ENCODE measurements around the gene AFF4.
A peak's percentile ranks its signal among the peaks of the same experiment; 100 is the strongest.
"Not testable (repeated sequence)": the region's sequence is repeated elsewhere in the genome, so short reads cannot be mapped to it uniquely, and the experiment has no call there.

Gene AFF4, protein sequence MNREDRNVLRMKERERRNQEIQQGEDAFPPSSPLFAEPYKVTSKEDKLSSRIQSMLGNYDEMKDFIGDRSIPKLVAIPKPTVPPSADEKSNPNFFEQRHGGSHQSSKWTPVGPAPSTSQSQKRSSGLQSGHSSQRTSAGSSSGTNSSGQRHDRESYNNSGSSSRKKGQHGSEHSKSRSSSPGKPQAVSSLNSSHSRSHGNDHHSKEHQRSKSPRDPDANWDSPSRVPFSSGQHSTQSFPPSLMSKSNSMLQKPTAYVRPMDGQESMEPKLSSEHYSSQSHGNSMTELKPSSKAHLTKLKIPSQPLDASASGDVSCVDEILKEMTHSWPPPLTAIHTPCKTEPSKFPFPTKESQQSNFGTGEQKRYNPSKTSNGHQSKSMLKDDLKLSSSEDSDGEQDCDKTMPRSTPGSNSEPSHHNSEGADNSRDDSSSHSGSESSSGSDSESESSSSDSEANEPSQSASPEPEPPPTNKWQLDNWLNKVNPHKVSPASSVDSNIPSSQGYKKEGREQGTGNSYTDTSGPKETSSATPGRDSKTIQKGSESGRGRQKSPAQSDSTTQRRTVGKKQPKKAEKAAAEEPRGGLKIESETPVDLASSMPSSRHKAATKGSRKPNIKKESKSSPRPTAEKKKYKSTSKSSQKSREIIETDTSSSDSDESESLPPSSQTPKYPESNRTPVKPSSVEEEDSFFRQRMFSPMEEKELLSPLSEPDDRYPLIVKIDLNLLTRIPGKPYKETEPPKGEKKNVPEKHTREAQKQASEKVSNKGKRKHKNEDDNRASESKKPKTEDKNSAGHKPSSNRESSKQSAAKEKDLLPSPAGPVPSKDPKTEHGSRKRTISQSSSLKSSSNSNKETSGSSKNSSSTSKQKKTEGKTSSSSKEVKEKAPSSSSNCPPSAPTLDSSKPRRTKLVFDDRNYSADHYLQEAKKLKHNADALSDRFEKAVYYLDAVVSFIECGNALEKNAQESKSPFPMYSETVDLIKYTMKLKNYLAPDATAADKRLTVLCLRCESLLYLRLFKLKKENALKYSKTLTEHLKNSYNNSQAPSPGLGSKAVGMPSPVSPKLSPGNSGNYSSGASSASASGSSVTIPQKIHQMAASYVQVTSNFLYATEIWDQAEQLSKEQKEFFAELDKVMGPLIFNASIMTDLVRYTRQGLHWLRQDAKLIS

DNA sequence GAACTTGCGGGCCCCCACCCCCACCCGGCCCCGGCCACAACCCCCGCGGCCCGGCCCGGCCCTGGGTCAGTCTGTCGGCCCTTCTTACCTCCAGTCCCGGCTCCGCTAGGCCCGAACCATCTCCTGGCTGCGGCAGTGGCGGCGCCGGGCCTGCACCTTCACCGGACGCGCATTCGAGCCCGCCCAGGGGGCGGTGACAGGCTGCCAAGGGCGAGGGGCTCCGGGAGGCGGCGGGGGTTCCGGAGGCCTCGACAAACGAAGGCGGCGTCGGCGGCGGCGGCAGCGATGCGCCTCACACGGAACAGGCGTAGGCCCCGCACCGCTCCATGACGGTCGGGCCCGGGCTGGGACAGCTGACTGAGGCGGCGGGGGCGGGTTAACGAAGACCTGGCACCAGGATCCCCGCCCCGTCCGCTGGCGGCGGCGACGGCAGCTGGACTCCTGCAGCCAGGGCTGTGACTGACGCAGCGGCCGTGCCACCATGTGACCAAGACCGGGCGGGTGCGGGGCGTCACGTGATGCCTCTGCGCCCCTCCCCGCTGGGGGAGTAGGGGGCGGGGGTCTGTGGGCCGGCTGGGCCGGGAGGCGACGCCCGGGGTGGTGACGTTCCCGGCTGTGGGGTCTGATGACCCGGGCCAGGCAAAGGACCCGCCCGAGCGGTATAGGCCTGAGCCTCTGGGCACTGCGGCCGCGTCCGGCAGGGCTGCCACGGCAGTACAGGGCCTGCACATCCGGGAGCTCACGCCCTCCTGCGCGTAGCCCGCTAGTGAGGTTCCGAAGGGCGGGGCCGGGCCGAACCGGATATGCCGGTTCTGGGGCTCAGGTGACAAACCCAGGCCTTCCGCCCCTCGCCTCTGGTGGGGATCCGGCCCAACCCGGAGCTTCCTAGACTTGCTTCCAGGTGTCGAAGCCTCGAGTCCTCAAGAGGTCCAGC, at the start of gene AFF4:
Gene AFF4, minus strand, starts transcription at position 464 of the 934 bp plus-strand sequence. CDS start 26,445 bp downstream, outside the sequence.
- peak; percentile 96 for DNase-seq (ENCODE audit: low spot score)

DNA sequence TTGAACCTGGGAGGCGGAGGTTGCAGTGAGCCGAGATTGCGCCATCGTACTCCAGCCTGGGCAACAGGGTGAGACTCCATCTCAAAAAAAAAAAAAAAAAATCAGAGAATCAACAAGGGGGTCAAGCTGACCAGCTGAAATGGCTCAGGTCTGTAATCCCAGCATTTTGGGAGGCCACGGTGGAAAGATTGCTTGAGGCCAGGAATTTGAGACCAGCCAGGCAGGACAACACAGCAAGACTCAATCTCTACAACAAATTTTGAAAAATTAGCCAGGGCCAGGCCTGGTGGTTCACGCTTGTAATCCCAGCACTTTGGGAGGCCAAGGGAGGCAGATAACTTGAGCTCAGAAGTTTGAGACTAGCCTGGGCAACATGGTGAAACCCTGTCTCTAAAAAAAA, 45.0 kb upstream of the AFF4 start:
- DNase-seq (ENCODE audit: low spot score), result not testable (repeated sequence)

DNA sequence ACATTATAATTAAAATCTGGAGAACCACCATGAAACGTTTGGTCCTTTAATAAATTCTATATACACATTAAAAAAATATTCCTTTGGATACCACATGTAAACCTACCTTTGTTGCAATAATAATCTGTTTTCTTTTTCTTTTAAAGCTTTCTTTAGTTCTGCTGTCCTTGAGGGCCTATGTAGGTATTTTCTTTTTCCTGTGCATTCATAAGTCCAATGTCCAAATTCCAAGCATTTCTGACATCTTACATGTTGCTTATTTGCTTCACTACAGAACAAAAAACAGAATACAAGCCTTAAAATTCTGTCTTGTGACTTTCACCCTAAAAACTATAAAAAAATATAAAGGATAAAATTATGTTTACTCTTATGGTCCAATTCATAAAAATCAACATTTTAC, 43.2 kb upstream of the AFF4 start:
- no peak for DNase-seq (ENCODE audit: low spot score)

DNA sequence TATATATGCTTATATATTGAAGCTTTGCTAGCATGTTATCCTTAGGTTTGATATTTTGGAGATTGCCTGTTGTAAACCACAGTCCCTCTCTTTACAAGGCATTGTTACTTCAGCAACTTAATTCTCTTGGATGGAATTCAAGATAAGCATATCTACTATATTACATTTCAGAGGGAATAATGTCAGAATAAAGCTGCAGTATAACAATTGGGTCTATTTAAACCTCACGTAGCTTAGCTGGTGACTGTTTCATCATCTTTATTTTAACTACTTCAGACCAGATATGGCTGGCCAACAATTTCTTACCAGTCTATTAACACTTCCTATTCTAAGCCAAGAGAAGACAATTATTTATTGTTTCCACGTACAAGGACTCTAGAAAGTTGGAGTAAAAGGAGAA, 35.8 kb upstream of the AFF4 start:
- DNase-seq (ENCODE audit: low spot score), result no peak

DNA sequence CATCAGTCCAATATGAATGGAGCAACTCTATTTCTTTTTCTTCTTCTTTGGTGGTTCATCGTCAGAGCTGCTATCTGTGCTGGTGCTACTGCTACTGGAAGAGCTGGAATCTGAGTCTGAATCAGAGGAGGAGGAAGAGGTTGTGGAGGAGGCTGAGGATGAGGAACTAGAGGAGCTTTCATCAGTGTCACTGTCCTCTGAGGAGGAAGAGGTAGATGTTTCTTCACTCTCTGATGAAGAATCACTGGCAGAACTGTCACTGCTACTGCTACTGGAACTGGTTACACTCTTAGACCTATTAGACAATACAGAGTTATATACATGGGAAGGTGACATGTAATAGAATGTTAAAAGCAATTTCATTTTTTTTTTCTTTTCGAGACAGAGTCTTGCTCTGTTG, 35.1 kb upstream of the AFF4 start:
- DNase-seq (ENCODE audit: low spot score), result no peak

DNA sequence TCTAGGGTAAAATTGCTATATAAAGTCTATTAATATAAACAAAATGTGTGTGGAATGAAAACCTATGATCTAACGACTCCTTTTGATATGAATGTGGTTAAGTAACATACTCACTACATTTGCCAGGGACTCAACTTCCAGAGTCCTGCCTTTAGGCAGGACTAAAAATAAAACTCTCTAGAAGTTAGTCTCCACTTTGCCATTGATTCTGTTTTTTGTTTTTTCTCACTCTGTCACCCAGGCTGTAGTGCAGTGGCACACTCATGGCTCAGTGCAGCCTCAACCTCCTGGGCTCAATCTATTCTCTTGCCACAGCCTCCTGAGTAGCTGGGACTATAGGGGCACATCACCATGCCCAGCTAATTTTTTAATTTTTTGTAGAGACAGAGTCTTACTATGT, 32.9 kb upstream of the AFF4 start:
- DNase-seq (ENCODE audit: low spot score), result no peak

DNA sequence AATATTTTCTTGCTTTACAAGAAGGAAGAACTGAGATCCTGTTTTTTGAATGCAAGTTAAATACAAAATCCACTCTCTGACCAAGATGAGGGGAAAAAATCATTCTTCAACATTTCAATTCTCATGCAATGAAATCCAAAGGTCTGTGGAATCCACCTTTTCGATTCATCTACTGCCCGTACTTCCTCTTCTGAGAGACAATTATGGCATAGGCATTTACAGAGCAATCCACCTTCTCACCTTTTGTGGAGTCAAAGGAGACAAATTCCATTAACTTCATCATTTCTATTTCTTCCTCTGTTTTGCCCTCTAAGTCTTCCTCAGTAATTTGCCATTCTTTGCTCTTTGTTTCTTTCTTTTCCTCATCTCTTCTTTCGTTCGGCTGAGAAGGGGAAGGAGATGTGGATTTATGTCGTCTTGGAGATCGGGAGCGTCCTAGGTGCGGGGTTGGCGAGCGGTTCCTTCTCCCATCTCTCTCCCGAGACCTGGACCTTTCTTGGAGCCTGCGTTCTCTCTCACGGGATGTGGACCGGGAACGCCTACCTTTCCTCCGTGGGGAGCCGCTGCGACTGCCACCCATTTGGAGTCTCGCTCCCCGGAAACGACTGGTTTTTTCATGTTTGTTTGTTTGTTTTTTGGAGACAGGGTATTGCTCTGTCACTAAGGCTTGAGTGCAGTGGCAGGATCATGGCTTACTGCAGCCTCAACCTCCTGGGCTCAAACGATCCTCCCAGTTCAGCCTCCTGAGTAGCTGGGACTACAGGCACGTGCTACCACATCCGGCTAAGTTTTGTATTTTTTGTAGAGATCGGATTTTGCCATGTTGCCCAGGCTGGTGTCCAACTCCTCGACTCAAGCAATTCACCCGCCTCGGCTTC, 24.3 kb upstream of the AFF4 start:
- no peak for DNase-seq (ENCODE audit: low spot score)

DNA sequence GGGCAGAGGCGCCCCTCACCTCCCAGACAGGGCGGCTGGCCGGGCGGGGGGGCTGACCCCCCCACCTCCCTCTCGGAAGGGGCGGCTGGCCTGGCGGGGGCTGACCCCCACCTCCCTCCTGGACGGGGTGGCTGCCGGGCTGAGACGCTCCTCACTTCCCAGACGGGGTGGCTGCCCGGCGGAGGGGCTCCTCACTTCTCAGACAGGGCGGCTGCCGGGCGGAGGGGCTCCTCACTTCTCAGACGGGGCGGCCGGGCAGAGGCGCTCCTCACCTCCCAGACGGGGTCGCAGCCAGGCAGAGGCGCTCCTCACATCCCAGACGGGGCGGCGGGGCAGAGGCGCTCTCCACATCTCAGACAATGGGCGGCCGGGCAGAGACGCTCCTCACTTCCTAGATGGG, 19.5 kb upstream of the AFF4 start:
- DNase-seq (ENCODE audit: low spot score), result not testable (repeated sequence)

DNA sequence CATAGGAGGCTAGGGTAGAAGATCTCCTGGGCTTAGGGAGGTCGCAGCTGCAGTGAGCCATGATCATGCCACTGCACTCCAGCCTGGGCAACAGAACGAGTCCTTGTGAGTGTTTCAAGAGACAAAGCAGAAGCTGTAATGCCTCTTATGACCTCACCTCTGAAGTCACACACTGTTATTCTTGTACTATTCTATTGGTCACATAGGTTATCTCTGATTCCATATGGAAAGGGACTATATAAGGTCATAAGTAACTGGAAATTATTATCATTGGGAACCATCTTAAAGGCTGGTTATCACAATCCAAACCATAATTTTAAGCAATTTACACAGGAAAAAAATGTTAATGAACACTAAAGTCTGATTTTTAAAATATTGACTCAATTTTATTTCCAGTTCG, 17.9 kb upstream of the AFF4 start:
- DNase-seq (ENCODE audit: low spot score), result no peak

DNA sequence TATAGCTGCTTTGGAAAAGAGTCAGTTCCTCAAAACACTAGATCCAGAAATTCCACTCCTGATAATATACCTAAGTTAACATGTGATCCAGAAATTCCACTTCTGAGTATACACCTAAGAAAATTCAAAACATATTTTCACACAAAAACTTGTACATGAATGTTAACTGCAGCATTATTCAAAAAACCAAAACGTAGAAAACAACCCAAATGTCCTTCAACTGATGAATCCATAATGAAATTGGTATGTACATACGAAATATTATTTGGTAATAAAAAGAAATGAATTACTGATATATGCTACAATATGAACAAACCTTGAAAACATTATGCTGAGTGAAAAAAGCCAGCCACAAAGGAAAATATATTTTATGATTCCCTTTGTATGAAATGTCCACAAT, 16.5 kb upstream of the AFF4 start:
- no peak for DNase-seq (ENCODE audit: low spot score)

DNA sequence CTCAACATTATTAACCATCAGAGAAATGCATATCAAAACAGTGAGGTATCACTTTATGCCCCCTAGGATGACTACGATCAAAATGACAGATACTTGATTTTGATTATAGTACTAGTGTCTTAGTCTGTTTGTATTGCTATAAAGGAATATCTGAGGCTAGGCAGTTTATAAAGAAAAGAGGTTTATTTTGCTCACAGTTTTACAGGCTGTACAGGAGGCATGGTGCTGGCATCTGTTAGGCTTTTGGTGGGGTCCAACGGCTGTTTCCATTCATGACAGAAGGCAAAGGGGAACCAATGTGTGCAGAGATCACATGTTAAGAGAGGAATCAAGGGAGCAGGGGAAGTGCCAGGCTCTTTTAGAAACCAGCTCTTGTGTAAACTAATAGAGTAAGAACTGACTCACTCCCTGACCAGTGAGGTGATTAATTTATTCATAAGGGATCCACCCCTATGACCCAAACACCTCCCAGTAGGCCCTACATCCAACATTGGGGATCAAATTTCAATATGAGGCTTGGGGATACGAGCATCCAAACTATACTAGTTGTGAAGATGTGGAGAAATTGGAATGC, 16.0 kb upstream of the AFF4 start:
- peak; percentile 80 for DNase-seq (ENCODE audit: low spot score)

DNA sequence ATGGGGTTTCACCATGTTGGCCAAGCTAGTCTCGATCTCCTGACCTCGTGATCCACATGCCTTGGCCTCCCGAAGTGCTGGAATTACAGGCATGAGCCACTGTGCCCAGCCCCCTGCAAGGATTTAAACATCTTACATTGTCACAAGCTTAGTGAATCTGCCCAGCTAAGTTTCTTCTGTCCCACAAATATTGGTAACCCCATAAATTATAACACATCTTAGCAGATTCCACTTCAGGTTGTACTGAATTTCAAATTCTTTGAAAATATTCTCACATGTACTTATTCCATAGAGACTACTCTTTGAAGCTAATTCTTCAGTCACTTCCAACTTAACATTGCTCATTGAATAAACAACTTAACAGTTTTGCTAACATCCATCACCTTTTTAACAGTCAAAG, 13.4 kb upstream of the AFF4 start:
- DNase-seq (ENCODE audit: low spot score), result no peak

DNA sequence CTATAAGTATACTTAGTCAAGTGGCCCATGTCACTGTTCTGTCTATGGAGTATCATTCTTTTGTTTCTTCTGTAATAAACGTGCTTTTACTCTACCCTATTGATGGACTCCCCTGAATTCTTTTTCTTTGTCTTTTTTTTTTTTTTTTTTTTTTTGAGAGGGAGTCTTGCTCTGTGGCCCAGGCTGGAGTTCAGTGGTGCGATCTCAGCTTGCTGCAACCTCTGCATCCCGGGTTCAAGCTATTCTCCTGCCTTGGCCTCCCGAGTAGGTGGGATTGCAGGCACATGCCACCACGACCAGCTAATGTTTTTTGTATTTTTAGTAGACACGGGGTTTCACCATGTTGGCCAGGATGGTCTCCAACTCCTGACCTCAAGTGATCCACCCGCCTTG, 9.0 kb upstream of the AFF4 start:
- not testable (repeated sequence) for DNase-seq (ENCODE audit: low spot score)

DNA sequence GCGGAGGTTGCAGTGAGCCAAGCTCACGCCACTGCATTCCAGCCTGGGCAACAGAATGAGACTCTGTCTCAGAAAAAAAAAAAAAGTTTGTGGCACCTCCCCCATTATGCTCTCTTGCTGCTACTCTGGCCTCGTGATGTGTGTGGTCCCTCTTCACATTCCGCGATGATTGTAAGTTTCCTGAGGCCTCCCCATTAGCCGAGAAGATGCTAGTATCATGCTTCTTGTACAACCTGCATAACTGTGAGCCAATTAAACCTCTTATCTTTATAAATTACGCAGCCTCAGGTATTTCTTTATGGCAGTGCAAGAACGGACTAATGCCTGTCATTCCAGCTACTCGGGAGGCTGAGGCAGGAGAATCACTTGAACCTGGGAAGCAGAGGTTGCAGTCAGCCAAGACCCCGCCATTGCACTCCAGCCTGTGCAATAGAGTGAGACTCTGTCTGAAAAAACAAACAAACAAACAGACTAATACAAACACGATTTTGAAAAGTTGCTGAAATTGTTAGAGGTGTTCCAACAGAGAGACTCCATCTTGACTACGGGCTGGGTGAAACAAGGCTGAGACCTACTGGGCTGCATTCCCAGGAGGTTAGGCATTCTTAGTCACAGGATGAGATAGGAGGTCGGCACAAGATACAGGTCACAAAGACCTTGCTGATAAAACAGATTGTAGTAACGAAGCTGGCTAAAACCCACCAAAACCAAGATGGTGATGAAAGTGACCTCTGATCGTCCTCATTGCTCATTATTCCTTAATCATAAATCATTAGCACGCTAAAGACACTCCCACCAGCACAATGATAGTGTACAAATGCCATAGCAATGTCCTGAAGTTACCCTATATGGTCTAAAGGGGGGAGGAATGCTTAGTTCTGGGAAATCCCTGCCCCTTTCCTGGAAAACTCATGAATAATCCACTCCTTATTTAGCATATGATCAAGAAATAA, 8.3 kb upstream of the AFF4 start:
- DNase-seq (ENCODE audit: low spot score), result peak; percentile 49

DNA sequence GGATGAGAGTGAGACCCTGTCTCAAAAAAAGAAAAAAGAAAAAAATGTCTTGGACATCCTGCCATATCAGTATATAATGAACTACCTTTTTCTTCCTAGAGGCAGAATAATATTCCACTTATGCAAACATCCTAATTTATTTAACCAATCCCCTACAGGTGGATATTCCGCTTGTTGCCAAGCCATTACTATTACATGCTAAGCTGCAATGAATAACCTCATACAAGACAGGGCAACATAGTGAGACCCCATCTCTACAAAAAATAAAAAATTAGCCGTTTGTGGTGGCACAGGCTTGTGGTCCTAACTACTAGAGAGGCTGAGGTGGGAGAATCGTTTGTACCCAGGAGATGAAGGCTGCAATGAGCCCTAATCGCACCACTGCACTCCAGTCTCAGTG, 1.7 kb upstream of the AFF4 start:
- no peak for DNase-seq (ENCODE audit: low spot score)

DNA sequence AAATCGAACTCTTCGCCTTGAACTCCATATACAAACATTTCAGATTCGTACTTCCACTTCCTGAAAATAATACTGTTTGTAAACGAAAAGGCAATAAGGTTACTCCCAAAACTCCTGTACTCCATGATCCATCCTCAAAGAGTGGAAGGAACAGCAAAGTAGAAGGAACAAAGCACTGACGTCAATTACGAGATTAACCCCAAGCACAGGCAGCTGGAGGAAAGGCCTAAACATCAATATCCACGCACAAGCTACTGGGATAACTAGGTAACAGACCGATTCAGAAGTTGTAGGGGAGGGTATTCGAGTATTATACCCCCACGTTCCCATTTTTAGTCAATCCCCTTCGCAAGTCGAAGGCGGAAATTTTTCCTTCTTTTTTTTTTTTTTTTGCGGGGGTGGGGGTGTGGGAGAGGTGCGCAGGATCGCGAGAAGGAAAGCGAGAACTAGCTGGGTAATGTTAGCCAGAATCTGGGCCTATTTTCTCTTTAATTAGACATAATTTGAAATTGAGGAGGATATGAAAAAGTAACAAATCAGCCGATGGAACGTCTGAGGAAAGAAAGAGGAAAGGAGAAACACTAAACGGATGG, 909 bp downstream of the AFF4 start:
- DNase-seq (ENCODE audit: low spot score), result peak; percentile 79

DNA sequence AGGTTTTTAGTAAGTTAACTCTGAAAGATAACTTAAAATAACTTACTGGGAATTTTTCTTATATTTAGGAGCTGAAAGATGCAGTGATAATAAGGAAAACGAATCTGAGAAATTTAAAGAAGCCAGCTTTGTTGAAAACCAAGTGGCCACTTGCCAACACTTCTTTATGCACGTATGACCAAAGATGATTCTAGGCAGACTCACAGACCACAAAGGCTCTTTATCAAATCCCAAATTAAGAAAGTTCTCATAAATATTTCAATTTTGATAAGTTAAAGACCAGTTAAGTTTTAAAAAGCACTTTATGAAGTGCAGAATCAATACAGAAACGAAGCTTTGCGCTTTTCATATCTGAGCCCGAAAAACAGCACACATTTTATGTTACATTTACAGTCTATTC, 1.5 kb downstream of the AFF4 start:
- DNase-seq (ENCODE audit: low spot score), result peak; percentile 75

DNA sequence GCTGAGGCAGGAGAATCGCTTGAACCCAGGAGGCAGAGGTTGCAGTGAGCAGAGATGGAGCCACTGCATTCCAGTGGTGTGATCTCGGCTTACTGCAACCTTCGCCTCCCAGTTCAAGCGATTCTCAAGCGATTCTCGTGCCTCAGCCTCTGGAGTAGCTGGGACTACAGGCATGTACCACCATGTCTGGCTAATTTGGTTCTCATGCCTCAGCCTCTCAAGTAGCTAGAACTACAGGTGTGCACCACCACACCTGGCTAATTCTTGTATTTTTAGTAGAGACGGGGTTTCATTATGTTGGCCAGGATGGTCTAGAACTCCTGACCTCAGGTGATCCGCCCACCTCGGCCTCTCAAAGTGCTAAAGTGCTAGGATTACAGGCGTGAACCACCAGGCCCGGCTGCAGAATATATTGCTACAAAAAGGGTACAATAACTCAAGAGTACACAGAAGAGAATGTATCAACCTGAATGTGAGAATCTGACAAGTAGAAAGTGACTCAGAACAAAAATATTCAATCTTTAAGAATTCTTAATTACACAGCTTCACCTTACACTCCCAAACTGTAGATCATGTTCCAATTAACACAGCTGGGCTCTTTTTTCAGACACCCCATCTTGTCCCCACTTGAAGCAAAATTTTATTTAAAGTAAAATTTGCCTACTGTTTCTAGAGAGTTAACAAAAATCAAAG, 2.2 kb downstream of the AFF4 start:
- peak; percentile 69 for DNase-seq (ENCODE audit: low spot score)
